Effector memory CD8-positive, alpha-beta T cell (primary cell): ENCODE data around the gene LSG1.
"Not testable (repeated sequence)": the region's sequence is repeated elsewhere in the genome, so short reads cannot be mapped to it uniquely, and the experiment has no call there.

Source experiments
- ATAC-seq: fragments of 150-1000 bp; cut with Tn5 transposase; replicated peaks from 2 replicates; pipeline ENCODE4 v1.10.0; 2021; ENCODE audit warnings: mild to moderate bottlenecking, moderate library complexity
- DNase-seq, 3 experiments: peaks; one replicate each; pipeline ENCODE4 v3.0.0; 2021
- H3K27ac Mint-ChIP-seq, 2 donors: one replicate each; pipeline ENCODE4 v1.8.0; 2022; ENCODE audit warnings: mild to moderate bottlenecking in 2 of 2, mixed read lengths in 2 of 2, moderate library complexity in 2 of 2
- H3K27me3 Mint-ChIP-seq, 2 donors: one replicate each; pipeline ENCODE4 v1.8.0; 2022; ENCODE audit warnings: mixed read lengths in 2 of 2
- H3K36me3 Mint-ChIP-seq: one replicate; pipeline ENCODE4 v1.8.0; 2022; ENCODE audit warnings: mild to moderate bottlenecking, moderate library complexity, mixed read lengths; ENCODE audit not compliant: insufficient read depth
- H3K4me1 Mint-ChIP-seq, 2 donors: one replicate each; pipeline ENCODE4 v1.8.0; 2022; ENCODE audit warnings: low read depth in 2 of 2, mixed read lengths in 2 of 2
- H3K4me3 Mint-ChIP-seq, 2 donors: one replicate each; pipeline ENCODE4 v1.8.0; 2022; ENCODE audit warnings: mild to moderate bottlenecking in 2 of 2, mixed read lengths in 2 of 2, moderate library complexity in 2 of 2
- H3K9me3 Mint-ChIP-seq, 2 donors: one replicate each; pipeline ENCODE4 v1.8.0; 2022; ENCODE audit warnings: mixed read lengths in 2 of 2

The LSG1 gene

DNA sequence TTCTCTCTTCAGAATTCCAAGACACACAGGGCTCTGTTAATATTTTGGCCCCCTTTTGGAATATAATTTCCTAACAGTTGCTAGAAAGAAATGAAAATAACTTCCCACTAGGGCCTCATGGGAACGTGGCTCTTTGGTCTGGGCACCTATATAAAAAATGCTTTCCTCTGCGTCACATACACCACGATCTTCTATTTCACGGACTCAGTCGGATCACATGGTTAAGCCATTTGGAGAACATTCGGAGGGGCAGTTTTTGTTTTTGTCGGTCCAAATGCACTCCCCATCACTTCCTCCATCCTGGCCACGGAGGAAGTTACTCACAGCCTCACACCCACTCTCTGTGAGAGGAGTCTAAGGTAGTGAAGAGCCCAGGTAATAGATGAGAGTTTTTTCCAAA lies 59.8 kb downstream of the LSG1 start:
- peaks cover 4% of the 10 kb centered on the region for H3K36me3 Mint-ChIP-seq
- H3K4me3 Mint-ChIP-seq, result no peak overlapping the region
- ATAC-seq (no peak), DNase-seq (no peak)
- no peaks in the 10 kb centered on the region for H3K27me3 Mint-ChIP-seq
- no peaks in the 10 kb centered on the region for H3K9me3 Mint-ChIP-seq
- peaks cover 0 to 2% of the 10 kb centered on the region in 2 donors for H3K4me1 Mint-ChIP-seq
- no peak overlapping the region for H3K27ac Mint-ChIP-seq

DNA sequence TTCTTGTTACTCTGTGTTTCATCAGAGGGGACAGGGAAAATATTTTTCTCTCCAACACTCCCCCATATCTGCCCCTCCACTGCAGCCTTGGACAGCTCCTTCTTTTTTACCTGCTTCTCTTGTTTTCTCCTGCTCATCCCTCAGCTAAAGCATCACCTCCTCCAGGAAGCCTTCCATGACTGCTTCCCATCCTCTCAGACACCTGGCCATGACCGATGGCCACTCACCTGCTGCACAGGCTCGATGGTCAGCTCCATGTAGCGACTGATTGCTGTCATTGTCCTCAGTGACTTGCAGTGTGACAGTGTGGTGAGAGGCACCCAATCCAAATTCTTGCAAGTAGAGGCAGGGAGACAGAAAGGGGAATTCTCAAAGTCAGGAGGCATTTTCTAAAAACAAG lies 61.3 kb downstream of the LSG1 start:
- H3K9me3 Mint-ChIP-seq, result no peaks in the 10 kb centered on the region
- H3K36me3 Mint-ChIP-seq, result peaks cover 4% of the 10 kb centered on the region
- DNase-seq (no peak), ATAC-seq (no peak)
- H3K4me1 Mint-ChIP-seq, result peaks cover 0 to 2% of the 10 kb centered on the region in 2 donors
- H3K27ac Mint-ChIP-seq, result no peak overlapping the region
- no peak overlapping the region for H3K4me3 Mint-ChIP-seq
- H3K27me3 Mint-ChIP-seq, result no peaks in the 10 kb centered on the region

DNA sequence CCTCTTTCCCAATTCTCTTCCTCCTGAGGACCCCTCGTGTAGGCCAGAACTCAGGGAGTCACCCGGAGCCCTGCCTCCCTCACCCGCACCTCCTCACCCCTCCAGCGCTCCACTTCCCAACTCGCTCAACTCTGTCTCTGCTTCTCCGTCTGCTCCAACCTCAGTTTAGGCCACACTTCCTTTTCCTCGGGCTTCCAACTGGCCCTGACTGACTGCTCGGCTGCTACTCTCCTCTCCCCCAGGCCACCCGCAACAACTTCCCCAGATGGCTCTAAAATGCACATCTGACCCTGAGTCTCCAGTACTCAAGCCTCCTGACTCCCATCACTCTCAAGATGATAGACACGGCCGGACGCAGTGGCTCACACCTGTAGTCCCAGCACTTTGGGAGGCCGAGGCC lies 62.4 kb downstream of the LSG1 start:
- H3K4me1 Mint-ChIP-seq, result peaks cover 0 to 2% of the 10 kb centered on the region in 2 donors
- ATAC-seq, result no peak
- DNase-seq, result no peak
- H3K9me3 Mint-ChIP-seq, result no peaks in the 10 kb centered on the region
- no peaks in the 10 kb centered on the region for H3K36me3 Mint-ChIP-seq
- H3K4me3 Mint-ChIP-seq, result no peak overlapping the region
- no peaks in the 10 kb centered on the region for H3K27me3 Mint-ChIP-seq
- H3K27ac Mint-ChIP-seq, result peak overlapping the region in 1 of 2 donors; percentile 35

DNA sequence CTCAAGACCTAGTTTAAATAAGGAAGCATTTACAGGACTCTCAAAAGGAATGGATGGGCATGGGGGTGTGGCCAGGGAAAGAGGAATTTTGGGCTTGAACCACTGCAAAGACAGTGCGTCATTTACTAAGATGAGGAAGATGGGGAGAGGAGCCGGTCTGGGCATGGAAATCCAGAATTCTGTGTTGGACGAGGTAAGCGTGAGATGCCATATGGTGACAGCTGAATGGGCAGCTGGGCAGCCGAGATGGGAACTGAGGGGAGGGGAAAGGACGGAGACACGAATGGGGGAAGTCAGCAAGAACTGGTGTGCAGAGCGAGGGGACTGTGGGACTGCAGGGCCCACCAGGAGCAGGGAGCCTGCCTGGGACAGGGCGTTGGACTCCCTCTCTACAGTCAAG lies 63.0 kb downstream of the LSG1 start:
- H3K27ac Mint-ChIP-seq, result no peak overlapping the region

GRCh38 chr3:194607592-194608389 lies 64.2 kb downstream of the LSG1 start:
- Mint-ChIP-seq H3K27me3 (no peaks in the 10 kb centered on the region), H3K4me3 (no peak overlapping the region), H3K9me3 (no peaks in the 10 kb centered on the region), H3K36me3 (peaks cover 3% of the 10 kb centered on the region), H3K27ac (no peak overlapping the region), H3K4me1 (peaks cover 0 to 2% of the 10 kb centered on the region in 2 donors)
- DNase-seq (no peak), ATAC-seq (no peak)

More for the DNA sequence above, 63.0 kb downstream of the LSG1 start:
- H3K9me3 Mint-ChIP-seq, result no peaks in the 10 kb centered on the region
- H3K4me3 Mint-ChIP-seq, result no peak overlapping the region
- peaks cover under 1% of the 10 kb centered on the region for H3K36me3 Mint-ChIP-seq
- H3K27me3 Mint-ChIP-seq, result no peaks in the 10 kb centered on the region
- ATAC-seq, result no peak
- DNase-seq, result no peak
- peaks cover 0 to 2% of the 10 kb centered on the region in 2 donors for H3K4me1 Mint-ChIP-seq

DNA sequence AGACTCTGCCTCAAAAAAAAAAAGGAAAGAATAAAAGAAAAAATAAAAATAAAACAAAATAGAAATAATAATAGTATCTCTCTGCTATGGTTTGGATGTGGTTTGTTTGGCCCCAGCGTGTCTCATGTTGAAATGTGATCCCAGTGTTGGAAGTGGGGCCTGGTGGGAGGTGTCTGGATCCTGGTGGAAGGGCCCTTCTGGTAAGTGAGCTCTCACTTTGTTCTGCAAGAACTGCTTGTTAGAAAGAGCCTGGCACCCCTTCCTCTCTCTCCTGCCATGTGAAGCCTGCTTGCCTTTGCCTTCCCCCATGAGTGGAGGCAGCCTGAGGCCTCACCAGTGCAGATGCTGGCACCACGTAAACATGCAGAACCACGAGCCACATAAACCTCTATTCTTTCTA lies 65.0 kb downstream of the LSG1 start:
- Mint-ChIP-seq H3K36me3 (peaks cover 3% of the 10 kb centered on the region), H3K27me3 (no peaks in the 10 kb centered on the region), H3K27ac (no peak overlapping the region), H3K4me3 (no peak overlapping the region), H3K9me3 (no peaks in the 10 kb centered on the region), H3K4me1 (no peaks in the 10 kb centered on the region)
- DNase-seq (no peak), ATAC-seq (no peak)

DNA sequence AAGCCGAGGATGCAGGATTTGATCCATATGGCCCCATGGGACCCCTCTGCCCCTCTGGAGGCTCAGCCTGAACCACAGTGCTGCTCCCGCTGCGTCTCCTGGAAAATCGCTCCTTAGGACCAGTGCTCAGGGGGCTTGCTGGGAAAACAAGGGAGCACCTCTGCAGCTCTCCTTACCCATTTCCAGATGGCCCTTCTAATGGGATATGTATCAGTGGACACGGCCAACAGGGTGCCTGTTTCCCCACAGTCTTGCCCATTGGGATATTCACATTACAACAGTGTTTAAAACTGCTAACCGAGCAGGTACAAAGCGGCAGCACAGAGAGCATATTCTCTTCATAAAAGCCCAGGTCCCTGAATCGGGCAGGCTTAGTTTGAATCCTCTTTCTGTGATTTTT lies 65.8 kb downstream of the LSG1 start:
- no peak overlapping the region for H3K27ac Mint-ChIP-seq
- ATAC-seq (no peak), DNase-seq (no peak)
- H3K4me1 Mint-ChIP-seq, result no peaks in the 10 kb centered on the region
- no peak overlapping the region for H3K4me3 Mint-ChIP-seq
- H3K36me3 Mint-ChIP-seq, result peaks cover 3% of the 10 kb centered on the region
- no peaks in the 10 kb centered on the region for H3K9me3 Mint-ChIP-seq
- no peaks in the 10 kb centered on the region for H3K27me3 Mint-ChIP-seq

DNA sequence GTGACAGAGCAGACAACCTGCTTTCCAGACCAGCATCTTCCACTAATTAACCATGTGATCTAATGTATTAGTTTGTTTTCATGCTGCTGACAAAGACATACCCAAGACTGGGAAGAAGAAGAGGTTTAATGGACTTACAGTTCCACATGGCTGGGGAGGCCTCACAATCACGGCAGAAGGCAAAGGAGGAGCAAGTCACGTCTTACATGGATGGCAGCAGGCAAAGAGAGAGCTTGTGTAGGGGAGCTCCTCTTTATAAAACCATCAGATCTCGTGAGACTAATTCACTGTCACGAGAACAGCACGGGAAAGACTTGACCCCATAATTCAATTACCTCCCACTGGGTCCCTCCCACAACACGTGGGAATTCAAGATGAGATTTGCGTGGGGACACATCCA lies 66.7 kb downstream of the LSG1 start:
- not testable (repeated sequence) for H3K4me3 Mint-ChIP-seq, H3K36me3 Mint-ChIP-seq

GRCh38 chr3:194604837-194605236 lies 67.2 kb downstream of the LSG1 start:
- H3K27me3 Mint-ChIP-seq, result no peaks in the 10 kb centered on the region
- ATAC-seq (no peak), DNase-seq (no peak)
- H3K4me3 Mint-ChIP-seq, result no peak overlapping the region
- peaks cover 3% of the 10 kb centered on the region for H3K36me3 Mint-ChIP-seq
- H3K9me3 Mint-ChIP-seq, result no peaks in the 10 kb centered on the region
- H3K4me1 Mint-ChIP-seq, result no peaks in the 10 kb centered on the region
- H3K27ac Mint-ChIP-seq, result no peak overlapping the region

More for the DNA sequence above, 66.7 kb downstream of the LSG1 start:
- H3K27me3 Mint-ChIP-seq, H3K27ac Mint-ChIP-seq, ATAC-seq, H3K9me3 Mint-ChIP-seq, DNase-seq, H3K4me1 Mint-ChIP-seq: not testable (repeated sequence)

DNA sequence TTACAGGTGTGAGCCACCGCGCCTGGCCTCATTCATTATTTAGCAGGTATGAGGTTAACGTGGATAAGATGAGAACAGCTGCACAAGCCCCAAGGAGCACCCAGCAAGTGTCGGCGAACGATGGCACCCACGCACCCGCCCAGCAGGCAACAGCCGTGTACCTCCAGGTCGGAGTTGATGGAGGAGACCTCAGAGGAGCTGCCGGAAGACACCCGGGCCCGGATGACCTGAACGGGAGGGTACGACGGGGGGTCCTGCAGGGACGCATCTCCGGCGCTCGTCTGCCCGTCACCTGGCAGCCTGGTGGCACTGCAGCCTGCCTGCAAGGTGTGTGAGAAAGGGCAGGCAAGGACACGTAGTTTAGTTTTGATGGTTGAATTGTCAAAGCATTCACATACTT lies 67.9 kb downstream of the LSG1 start:
- no peak for DNase-seq
- Mint-ChIP-seq H3K27ac (no peak overlapping the region), H3K36me3 (peaks cover 3% of the 10 kb centered on the region), H3K4me1 (no peaks in the 10 kb centered on the region), H3K9me3 (no peaks in the 10 kb centered on the region), H3K4me3 (no peak overlapping the region), H3K27me3 (no peaks in the 10 kb centered on the region)
- ATAC-seq, result no peak

DNA sequence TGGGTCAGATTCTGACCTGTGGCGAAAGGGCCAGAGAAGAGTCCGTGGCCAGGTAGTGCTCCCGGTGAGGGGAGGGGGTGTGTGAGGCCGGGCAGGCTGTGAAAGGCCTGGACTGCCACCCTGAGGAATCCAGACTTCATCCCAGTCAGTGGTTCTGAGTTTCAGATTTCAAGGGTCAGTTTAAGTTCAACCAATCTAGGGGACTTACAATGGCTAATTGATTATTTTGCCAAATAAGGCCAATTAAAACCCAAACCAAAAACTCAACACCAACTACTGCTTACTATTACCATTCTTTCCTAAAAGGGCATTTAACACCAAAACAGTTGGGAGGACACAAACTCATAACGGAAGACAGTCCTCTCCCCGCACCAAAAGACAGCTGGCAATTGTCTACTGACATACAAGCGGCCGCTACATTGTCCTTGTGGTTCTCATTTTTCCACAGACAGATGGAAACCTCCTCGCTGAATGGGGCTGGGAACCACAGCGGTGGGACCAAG lies 69.3 kb downstream of the LSG1 start:
- H3K27me3 Mint-ChIP-seq, result no peaks in the 10 kb centered on the region
- H3K4me3 Mint-ChIP-seq, result no peak overlapping the region

DNA sequence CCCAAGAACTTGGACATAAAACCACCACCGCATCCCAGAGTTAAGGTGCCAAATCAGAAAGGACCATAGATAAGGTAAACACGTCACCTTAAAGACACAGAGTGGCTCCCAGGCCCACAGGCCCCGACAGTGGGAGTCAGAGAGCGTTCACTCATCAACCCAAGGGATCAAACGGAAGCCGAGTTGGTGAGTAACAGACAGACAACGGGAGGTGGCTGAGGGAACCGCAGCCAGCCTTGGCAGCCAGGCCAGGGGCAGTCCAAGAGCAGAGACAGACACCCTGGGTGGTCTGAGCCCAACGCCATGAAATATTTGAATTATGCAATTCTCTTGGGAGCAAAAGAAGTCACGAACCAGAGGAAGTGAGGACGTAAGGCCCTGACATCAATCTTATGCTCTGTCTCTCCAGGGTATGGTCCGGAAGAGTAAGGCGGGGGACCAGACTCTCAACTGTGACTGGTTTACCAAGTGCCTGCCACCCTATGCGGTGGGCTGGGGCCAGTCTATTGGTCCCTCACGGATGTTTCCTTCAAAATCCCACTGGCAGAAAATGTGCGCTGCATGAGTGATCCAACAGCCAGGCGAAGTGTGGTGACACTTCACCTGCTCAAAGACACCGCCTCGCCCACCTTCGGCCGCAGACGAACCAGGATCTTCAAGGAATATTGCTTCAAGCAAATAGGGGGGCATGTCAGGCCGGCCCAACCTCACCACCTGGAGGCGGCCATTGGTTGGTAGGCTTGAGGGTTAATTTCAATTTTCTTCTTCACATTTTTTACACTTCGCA lies 73.0 kb downstream of the LSG1 start:
- Mint-ChIP-seq H3K9me3 (no peaks in the 10 kb centered on the region), H3K4me1 (peaks cover 4 to 6% of the 10 kb centered on the region in 2 donors), H3K27ac (no peak overlapping the region), H3K27me3 (no peaks in the 10 kb centered on the region), H3K36me3 (peaks cover 3% of the 10 kb centered on the region), H3K4me3 (no peak overlapping the region)
- no peak for ATAC-seq
- DNase-seq, result no peak

More for the DNA sequence above, 69.3 kb downstream of the LSG1 start:
- Mint-ChIP-seq H3K4me1 (no peaks in the 10 kb centered on the region), H3K9me3 (no peaks in the 10 kb centered on the region), H3K27ac (no peak overlapping the region), H3K36me3 (peaks cover 3% of the 10 kb centered on the region)
- DNase-seq (no peak), ATAC-seq (no peak)

GRCh38 chr3:194596906-194597305 lies 75.1 kb downstream of the LSG1 start:
- no peaks in the 10 kb centered on the region for H3K27me3 Mint-ChIP-seq

More at GRCh38 chr3:194596906-194597305, 75.1 kb downstream of the LSG1 start:
- no peaks in the 10 kb centered on the region for H3K9me3 Mint-ChIP-seq
- H3K36me3 Mint-ChIP-seq, result no peaks in the 10 kb centered on the region
- H3K4me1 Mint-ChIP-seq, result peaks cover 4 to 6% of the 10 kb centered on the region in 2 donors
- DNase-seq (no peak), ATAC-seq (no peak)
- no peak overlapping the region for H3K27ac Mint-ChIP-seq
- no peak overlapping the region for H3K4me3 Mint-ChIP-seq
